GM12891 (cell line): ENCODE results near the gene CYFIP1.

Source experiments
- PAX5 ChIP-seq: IDR thresholded peaks from 2 replicates; pipeline ENCODE4 v1.6.1; 2011; ENCODE audit warnings: low read length, moderate library complexity, mild to moderate bottlenecking; ENCODE audit not compliant: insufficient read depth, severe bottlenecking
- POLR2A ChIP-seq: IDR thresholded peaks from 2 replicates; pipeline ENCODE4 v1.6.1; 2011; ENCODE audit warnings: low read depth, low read length, control low read depth
- POLR2AphosphoS5 ChIP-seq: IDR thresholded peaks from 2 replicates; pipeline ENCODE4 v1.6.1; 2011; ENCODE audit warnings: low read depth, low read length, control low read depth
- SPI1 ChIP-seq: IDR thresholded peaks from 2 replicates; pipeline ENCODE4 v1.6.1; 2011; ENCODE audit warnings: low read depth, low read length, control low read depth

- no peak for TF ChIP-seq POLR2A
- no peak for TF ChIP-seq POLR2AphosphoS5
- no peak for TF ChIP-seq PAX5
- TF ChIP-seq SPI1, result no peak
These were observed 6.9 kb downstream of the CYFIP1 start for GRCh38 chr15:22973286-22973685.
